PC-3 (cell line): ENCODE results near the gene TPPP.

Experiments
- CTCF ChIP-seq: fragments of 300-600 bp; sonication (generic); conservative IDR thresholded peaks from 2 replicates; pipeline ENCODE4 v1.5.1; 2017; ENCODE audit warnings: antibody characterized with exemption, low read depth, mild to moderate bottlenecking, low read length
- EZH2 ChIP-seq: fragments of 300-600 bp; sonication (generic); IDR thresholded peaks from one replicate; pipeline ENCODE4 v1.6.1; 2017; ENCODE audit warnings: antibody characterized with exemption, mild to moderate bottlenecking, low read length; ENCODE audit not compliant: unreplicated experiment
- EZH2phosphoT487 ChIP-seq: fragments of 300-600 bp; sonication (generic); IDR thresholded peaks from 2 replicates; pipeline ENCODE4 v1.6.1; 2018; ENCODE audit warnings: mild to moderate bottlenecking, antibody characterized with exemption, low read length, borderline replicate concordance

- TF ChIP-seq CTCF (no peak), EZH2phosphoT487 (no peak), EZH2 (no peak)
These were observed 9.3 kb downstream of the TPPP start for GRCh38 chr5:683551-684481.
